Suprapubic skin (tissue), 4 donors: ENCODE data around the gene ATP5F1A. TPM values are rescaled to one million over a fixed set of nuclear protein-coding genes. Genes with fewer than 3 reads are reported as not detected.
A peak's percentile ranks its signal among the peaks of the same experiment; 100 is the strongest.

ENCODE experiments used
- DNase-seq, 2 donors: peaks; one replicate each; pipeline ENCODE4 v3.0.0-alpha.2; 2019; ENCODE audit warnings: low spot score in 2 of 2
- H3K27ac ChIP-seq: fragments of 200-600 bp; sonication (generic); one replicate; pipeline ENCODE4 v1.5.1; 2019
- H3K27me3 ChIP-seq: fragments of 200-600 bp; sonication (generic); one replicate; pipeline ENCODE4 v1.5.1; 2019
- H3K36me3 ChIP-seq: fragments of 200-600 bp; sonication (generic); one replicate; pipeline ENCODE4 v1.5.1; 2019
- H3K4me1 ChIP-seq: fragments of 200-600 bp; sonication (generic); one replicate; pipeline ENCODE4 v1.5.1; 2019
- H3K4me3 ChIP-seq: fragments of 200-600 bp; sonication (generic); one replicate; pipeline ENCODE4 v1.5.1; 2019; ENCODE audit warnings: mild to moderate bottlenecking
- H3K9me3 ChIP-seq: fragments of 200-600 bp; sonication (generic); one replicate; pipeline ENCODE4 v1.5.1; 2019
- EP300 ChIP-seq: sonication (generic); formaldehyde crosslinking; IDR thresholded peaks from one replicate; pipeline ENCODE4 v1.6.1; 2017; ENCODE audit warnings: antibody characterized with exemption
- POLR2A ChIP-seq, 2 donors: fragments of 450-650 bp; IDR thresholded peaks; one replicate each; pipeline ENCODE4 v1.6.1; 2017; ENCODE audit warnings: antibody characterized with exemption in 2 of 2, mild to moderate bottlenecking in 2 of 2, moderate library complexity in 2 of 2
- POLR2AphosphoS5 ChIP-seq, 3 donors: sonication (generic); formaldehyde crosslinking; IDR thresholded peaks; one replicate each; pipeline ENCODE4 v1.6.1; 2017; ENCODE audit warnings: antibody characterized with exemption in 3 of 3
- WGBS: methylation state at CpG from one replicate; pipeline ENCODE4 v1.1.5; 2018; 5-methylcytosine and 5-hydroxymethylcytosine counted together
- total RNA-seq, 4 donors: library from RNA; depleted of rRNA; stranded (reverse); fragments of >200 nt; gene quantifications; one replicate each; pipeline ENCODE4 v1.1.0, GENCODE V29; 2016
- TF ChIP-seq, protein P1 (sequence below), 2 donors: fragments of 200-600 bp in 1 of 2; fragments of 450-650 bp in 1 of 2; sonication (generic) in 1 of 2; IDR thresholded peaks; one replicate each; pipeline ENCODE4 v1.5.1; 2016 to 2019; ENCODE audit warnings: antibody characterized with exemption in 2 of 2, mild to moderate bottlenecking in 1 of 2, moderate library complexity in 1 of 2

The ATP5F1A gene
- total RNA-seq, 4 donors from 2014 or later = 250 to 584 (median 489) TPM

DNA sequence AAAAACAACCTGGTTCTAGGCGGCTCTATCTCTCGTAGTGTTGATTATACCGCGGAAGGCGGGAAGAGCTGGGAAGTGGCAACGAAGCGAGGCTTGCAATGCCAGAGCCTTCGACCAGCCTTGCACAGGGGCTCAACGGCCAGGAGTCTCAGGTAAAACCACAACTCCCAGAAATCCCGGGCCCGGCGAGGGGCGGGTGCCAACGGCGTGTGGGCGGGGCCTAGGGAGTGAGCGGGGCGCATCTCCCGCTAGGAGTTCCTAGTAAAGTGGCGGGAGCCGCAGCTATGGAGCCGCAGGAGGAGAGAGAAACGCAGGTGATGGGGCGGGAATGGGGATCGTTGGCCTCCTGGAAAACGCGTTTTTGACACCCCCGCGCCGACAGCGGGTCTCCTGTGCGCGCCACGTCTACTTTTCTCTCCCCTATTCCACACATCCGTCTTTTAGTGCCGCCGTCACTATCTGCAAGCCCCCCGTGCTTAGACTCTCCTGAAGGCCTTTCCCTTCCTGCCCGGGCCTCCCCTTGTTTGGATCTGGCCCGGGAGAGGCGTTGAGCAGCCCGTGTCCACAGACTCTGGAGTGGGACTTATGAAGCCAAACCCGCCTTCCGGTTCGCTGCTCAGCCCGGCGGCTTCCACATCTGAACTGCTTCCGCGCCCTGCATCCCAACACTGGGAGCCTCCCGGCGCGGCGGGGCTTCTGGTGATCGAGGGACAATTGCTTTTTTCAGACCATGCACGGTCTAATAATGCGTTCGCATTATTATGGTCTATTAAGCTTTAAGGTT lies 6.2 kb upstream of the ATP5F1A start, which contains the start of gene HAUS1:
HAUS1 (plus strand) TSS at position 258 of the 784 bp plus-strand sequence; CDS start at position 285, 27 bp downstream.
- no peaks in the 10 kb centered on the region for H3K9me3 ChIP-seq
- H3K27me3 ChIP-seq = no peaks in the 10 kb centered on the region
- H3K4me1 ChIP-seq = peaks cover 17% of the 10 kb centered on the region
- H3K4me3 ChIP-seq = peak within 1 kb of the TSS; percentile 95
- H3K36me3 ChIP-seq = peaks cover 3% of the 10 kb centered on the region
- under 1% methylated on average over 56 of the region's 57 CpGs for WGBS
- TF ChIP-seq, protein P1, sequence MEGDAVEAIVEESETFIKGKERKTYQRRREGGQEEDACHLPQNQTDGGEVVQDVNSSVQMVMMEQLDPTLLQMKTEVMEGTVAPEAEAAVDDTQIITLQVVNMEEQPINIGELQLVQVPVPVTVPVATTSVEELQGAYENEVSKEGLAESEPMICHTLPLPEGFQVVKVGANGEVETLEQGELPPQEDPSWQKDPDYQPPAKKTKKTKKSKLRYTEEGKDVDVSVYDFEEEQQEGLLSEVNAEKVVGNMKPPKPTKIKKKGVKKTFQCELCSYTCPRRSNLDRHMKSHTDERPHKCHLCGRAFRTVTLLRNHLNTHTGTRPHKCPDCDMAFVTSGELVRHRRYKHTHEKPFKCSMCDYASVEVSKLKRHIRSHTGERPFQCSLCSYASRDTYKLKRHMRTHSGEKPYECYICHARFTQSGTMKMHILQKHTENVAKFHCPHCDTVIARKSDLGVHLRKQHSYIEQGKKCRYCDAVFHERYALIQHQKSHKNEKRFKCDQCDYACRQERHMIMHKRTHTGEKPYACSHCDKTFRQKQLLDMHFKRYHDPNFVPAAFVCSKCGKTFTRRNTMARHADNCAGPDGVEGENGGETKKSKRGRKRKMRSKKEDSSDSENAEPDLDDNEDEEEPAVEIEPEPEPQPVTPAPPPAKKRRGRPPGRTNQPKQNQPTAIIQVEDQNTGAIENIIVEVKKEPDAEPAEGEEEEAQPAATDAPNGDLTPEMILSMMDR (IDR thresholded peaks at IDR 0.05) = no peak
- TF ChIP-seq POLR2A (IDR thresholded peaks at IDR 0.05) = peak in 1 of 2 donors; percentile 12
- TF ChIP-seq EP300 = no peak
- TF ChIP-seq POLR2AphosphoS5 (IDR thresholded peaks at IDR 0.05) = no peak
- peak; percentile 95 for DNase-seq
- H3K27ac ChIP-seq = peak within 1 kb of the TSS; percentile 89

- TF ChIP-seq, protein P1 (IDR thresholded peaks at IDR 0.05) = no peak
- TF ChIP-seq POLR2A (IDR thresholded peaks at IDR 0.05) = no peak
- no peak for TF ChIP-seq EP300
- TF ChIP-seq POLR2AphosphoS5 (IDR thresholded peaks at IDR 0.05) = no peak
- DNase-seq = no peak
- Histone ChIP-seq H3K36me3 (peaks cover 2% of the 10 kb centered on the region), H3K27me3 (no peaks in the 10 kb centered on the region), H3K9me3 (no peaks in the 10 kb centered on the region), H3K27ac (no peak overlapping the region), H3K4me3 (no peak overlapping the region), H3K4me1 (peaks cover 38% of the 10 kb centered on the region)
- 92% methylated on average over 8 of the region's 8 CpGs for WGBS
These were observed 1.4 kb upstream of the ATP5F1A start for GRCh38 chr18:46099463-46099862.

GRCh38 chr18:46098616-46098933 lies 479 bp upstream of the ATP5F1A start:
- Histone ChIP-seq H3K4me1 (peaks cover 34% of the 10 kb centered on the region), H3K36me3 (peaks cover 11% of the 10 kb centered on the region), H3K4me3 (peak overlapping the region; percentile 99), H3K27me3 (no peaks in the 10 kb centered on the region), H3K27ac (peak overlapping the region; percentile 94), H3K9me3 (no peaks in the 10 kb centered on the region)
- no peak for DNase-seq
- WGBS = 27% methylated on average over 12 of the region's 16 CpGs
- TF ChIP-seq POLR2AphosphoS5 (IDR thresholded peaks at IDR 0.05) = no peak
- no peak for TF ChIP-seq POLR2A (IDR thresholded peaks at IDR 0.05)
- TF ChIP-seq EP300 = no peak
- TF ChIP-seq, protein P1 (IDR thresholded peaks at IDR 0.05) = no peak

- Histone ChIP-seq H3K4me3 (peak overlapping the region; percentile 99), H3K9me3 (no peaks in the 10 kb centered on the region), H3K4me1 (peaks cover 38% of the 10 kb centered on the region), H3K36me3 (peaks cover 22% of the 10 kb centered on the region), H3K27ac (peak overlapping the region; percentile 94), H3K27me3 (no peaks in the 10 kb centered on the region)
- no peak for DNase-seq
- under 1% methylated on average over 8 of the region's 8 CpGs for WGBS
- no peak for TF ChIP-seq POLR2A (IDR thresholded peaks at IDR 0.05)
- TF ChIP-seq POLR2AphosphoS5 (IDR thresholded peaks at IDR 0.05) = no peak
- TF ChIP-seq, protein P1 (IDR thresholded peaks at IDR 0.05) = no peak
- no peak for TF ChIP-seq EP300
These were observed 680 bp downstream of the ATP5F1A start for GRCh38 chr18:46097431-46097800.

DNA sequence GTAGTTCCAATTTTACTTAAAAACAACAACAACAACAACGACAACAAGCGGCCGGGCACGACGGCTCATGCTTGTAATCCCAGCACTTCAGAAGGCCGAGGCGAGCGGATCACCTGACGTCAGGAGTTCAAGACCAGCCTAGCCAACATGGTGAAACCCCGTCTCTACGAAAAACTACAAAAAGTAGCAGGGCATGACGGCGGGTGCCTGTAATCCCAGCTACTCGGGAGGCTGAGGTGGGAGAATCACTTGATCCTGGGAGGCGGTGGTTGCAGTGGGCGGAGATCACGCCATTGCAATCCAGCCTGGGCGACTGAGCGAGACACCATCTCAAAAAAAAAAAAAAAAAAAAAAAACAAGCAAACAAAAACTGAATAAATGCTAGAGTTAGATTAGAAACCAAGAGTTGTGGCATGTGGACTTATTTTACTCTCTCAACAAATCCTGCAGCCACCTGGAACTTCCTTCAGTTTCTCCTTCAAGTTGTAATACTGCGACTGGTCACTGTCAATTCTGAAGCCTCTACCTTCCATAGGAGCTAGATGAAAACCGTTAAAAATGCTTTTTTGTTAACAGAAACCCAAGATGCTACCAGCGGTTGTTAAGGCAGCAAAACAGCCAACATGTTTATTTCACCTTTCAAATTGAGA lies 1.3 kb downstream of the ATP5F1A start:
- no peak for DNase-seq
- H3K27ac ChIP-seq = peak overlapping the region; percentile 94
- peaks cover 38% of the 10 kb centered on the region for H3K4me1 ChIP-seq
- TF ChIP-seq, protein P1 (IDR thresholded peaks at IDR 0.05) = no peak
- no peak for TF ChIP-seq EP300
- TF ChIP-seq POLR2A (IDR thresholded peaks at IDR 0.05) = no peak
- TF ChIP-seq POLR2AphosphoS5 (IDR thresholded peaks at IDR 0.05) = no peak
- peaks cover 29% of the 10 kb centered on the region for H3K36me3 ChIP-seq
- WGBS = 50% methylated on average over 22 of the region's 22 CpGs
- H3K4me3 ChIP-seq = peak overlapping the region; percentile 99
- H3K9me3 ChIP-seq = no peaks in the 10 kb centered on the region
- no peaks in the 10 kb centered on the region for H3K27me3 ChIP-seq
